CD4-positive, alpha-beta T cell treated with Interleukin-12 subunit alpha and Interleukin-12 subunit beta, for 1 hour (primary cell): ENCODE data around the gene LRRC15.

Source experiments
- DNase-seq: peaks from one replicate; pipeline ENCODE4 v3.0.0-alpha.2; 2020

Gene LRRC15

GRCh38 chr3:194369522-194370279 lies at the start of gene LRRC15:
TSS of gene LRRC15 (minus strand) at chr3:194369743. CDS start at chr3:194361043, 8,700 bp downstream.
- no peak for DNase-seq

- DNase-seq, result no peak
These were observed 49.1 kb upstream of the LRRC15 start for GRCh38 chr3:194418671-194419070.

DNA sequence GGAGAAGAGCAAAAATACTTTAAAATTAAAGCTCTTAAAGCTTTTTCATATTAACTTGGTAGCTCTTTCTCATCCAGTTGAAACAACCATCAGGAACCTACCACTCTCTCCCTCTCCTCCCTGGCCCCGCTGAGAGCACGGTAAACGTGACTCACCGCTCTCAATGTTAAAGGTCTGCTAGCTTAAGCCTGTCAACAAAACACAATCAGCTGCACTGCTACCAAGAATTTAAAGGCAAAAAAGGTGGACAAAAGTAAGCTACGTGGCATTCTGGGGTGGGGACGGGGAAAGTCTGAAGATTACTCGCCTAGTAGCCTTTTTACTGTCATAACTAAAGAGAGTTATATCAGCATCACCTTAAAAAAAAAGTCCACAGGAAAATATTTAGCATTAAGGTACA lies 37.9 kb upstream of the LRRC15 start:
- no peak for DNase-seq

DNA sequence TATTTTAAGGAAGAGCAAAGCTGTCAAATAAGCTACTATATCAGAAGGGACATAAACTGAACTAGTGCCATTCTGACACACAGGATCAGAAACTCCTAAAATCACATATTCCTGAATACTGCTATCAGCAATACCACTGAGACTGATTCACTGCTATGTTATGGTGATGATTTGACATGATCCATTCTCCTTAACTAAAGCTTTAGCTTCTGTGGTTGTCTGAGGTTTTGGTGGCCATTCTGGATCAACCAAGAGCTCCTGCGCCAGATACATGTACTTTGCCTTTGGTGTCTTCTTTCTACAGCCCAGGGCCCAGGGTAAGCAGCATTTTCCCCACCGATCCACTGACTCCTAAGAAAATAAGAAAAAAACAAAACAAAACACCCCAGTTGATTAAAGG lies 36.2 kb upstream of the LRRC15 start:
- DNase-seq, result no peak

- peak; percentile 63 for DNase-seq
These were observed 35.0 kb upstream of the LRRC15 start for GRCh38 chr3:194404365-194405140.

DNA sequence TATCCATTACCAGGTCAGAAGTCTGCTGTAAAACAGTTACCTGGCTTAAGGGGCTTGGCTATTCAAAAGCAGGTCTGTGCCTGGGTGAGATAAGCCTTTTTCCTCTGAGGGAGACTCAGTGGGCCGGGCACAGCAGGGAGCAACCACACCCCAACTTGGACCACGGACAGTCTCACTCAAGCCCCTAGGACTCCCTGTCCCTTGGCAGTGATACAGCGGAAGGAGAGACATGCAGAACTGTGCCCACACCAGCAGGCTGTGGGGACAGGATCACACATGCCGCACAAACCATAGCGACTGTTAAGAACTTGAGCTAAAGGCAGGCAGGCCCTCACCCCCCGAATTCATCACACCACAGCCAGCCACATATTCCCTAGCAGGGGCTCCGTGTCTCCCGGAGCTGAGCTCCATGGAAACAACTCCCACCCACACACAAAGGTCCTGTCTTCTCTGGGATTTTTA lies 32.4 kb upstream of the LRRC15 start:
- no peak for DNase-seq

DNA sequence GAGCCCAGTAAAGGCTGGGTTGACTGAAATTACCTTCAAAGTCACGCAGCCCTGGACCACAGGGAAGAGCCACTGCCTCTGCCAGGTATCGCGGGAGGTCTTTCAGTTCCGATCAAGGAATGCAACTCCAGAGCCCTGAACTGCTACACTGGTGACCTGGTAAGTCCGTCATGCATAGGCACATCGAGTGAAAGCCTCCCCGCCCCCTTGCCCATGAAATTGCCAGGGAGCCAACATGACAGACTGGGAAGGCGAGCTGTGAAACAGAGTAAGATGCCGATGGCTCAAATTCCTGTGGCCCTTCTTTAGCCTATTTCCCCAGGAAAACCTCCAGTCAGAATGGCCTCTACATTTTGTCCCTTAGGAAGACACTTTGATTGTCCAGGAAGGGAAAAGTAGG lies 31.8 kb upstream of the LRRC15 start:
- DNase-seq, result no peak

- DNase-seq, result no peak
These were observed 30.4 kb upstream of the LRRC15 start for GRCh38 chr3:194399874-194400411.

DNA sequence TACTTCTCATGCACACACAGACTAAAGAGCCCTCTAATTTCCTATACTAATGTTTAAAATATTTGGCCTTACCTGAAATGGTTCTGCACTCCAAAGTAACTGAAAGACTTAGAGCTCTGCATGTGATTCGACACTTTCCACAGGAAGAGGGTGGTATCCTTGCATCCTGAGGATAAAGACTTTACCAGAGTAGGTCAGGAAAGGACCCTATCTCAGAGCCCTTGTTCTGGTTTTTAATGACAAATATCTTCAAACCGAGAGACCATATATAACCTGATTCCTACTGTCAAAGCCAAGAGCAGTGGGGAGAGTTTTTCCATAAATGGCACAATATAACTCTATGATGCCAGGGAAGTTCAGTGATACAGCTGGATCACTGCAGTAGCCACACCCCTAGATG lies 29.6 kb upstream of the LRRC15 start, which contains the start of gene GP5:
TSS of gene GP5 (minus strand) at position 101 of the 400 bp plus-strand sequence. CDS start 984 bp downstream, outside the sequence.
- DNase-seq, result no peak

- peak; percentile 32 for DNase-seq
These were observed 28.3 kb upstream of the LRRC15 start for GRCh38 chr3:194397757-194398312.

DNA sequence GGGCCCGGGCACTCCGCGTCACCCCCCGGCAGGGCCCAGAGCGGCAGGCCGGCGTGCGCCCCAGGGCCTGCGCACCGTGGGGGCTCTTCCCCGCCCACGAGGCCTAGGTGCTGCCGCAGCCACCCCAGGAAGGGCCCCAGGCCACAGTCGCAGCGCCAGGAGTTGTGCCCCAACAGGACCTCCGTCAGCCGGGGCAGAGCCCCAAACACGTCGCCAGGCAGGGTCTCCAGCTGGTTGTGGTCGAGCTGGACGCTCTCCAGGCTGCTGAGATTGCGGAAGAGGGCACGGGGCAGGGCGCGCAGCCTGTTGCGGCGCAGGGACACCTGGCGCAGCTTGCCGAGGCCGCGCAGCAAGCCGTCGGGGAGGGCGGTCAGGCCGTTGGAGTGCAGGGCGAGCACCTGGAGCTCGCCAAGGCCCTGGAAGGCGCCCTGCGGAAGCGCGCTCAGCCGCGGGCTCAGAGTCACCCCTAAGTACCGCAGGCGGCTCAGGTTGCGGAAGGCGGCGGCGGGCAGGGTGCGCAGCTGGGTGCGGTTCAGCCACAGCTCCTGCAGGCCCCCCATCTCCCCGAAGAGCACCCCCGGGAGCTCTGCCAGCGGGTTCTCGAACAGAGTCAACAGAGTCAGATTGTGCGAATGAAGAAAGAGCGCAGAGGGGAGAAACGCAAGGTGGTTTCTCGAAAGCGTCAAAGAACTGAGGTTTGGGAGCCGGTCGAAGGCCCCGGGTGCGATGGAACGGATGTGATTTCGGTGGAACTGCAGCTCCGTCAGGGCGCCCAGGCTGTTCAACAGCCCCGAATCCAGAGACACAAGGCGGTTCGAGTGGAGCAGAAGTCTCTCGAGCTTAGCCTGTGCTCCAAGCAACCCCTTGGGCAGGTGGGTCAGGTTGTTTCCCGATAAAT lies 27.6 kb upstream of the LRRC15 start:
- peak; percentile 30 for DNase-seq

GRCh38 chr3:194396539-194396858 lies 27.0 kb upstream of the LRRC15 start:
- no peak for DNase-seq

DNA sequence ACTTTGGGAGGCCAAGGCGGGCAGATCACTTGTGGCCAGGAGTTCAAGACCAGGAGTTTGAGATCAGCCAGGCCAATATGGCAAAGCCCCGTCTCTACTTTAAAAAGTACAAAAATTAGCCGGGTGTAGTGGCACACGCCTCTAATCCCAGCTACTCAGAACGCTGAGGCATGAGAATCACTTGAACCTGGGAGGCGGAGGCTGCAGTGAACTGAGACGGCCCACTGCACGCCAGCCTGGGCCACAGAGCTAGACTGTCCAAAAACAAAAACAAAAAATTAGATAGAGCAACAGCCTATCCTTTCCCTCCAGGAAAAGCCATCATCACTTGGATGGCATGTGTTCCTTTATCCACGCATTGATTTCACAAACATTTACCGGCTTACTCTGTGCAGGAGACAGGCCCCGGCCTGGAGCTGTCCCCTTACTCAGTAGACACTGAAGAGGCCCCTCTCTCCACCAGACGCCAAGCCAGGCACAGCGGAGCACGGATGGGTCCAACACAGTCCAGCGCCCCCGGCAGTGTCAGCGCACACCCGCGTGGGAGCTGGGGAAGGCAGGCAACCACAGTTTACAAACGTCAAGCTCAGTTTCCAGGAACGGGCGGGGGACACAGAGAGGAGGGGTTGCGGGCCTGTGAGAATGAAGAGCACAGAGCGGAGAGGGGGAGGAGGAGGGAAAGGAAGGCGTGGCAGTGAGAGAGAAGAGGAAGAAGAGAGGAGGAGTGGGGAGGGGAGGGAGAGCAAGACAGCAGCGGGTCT lies 26.4 kb upstream of the LRRC15 start:
- DNase-seq, result peak; percentile 57

- no peak for DNase-seq
These were observed 25.7 kb upstream of the LRRC15 start for GRCh38 chr3:194395212-194395611.

- no peak for DNase-seq
These were observed 23.0 kb upstream of the LRRC15 start for GRCh38 chr3:194392576-194392975.

DNA sequence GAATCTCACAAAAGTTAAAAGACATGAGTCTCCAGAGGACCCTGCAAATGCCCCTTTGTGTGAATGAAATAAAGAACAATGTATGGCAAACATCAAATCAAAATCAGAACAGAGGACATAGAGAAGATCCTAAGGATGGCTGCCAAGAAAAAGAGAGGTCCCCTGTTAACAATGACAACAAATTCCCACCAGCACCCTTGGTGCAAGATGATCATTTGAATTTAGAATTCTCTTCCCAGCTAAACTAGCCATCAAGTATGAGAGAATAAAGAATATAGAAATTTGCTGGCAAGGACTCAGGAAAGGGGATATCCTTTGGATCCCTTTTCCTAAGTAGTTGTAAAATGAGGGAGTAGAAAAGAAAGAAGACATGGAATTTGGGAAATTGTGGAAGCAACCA lies 21.3 kb upstream of the LRRC15 start:
- no peak for DNase-seq

GRCh38 chr3:194389269-194389668 lies 19.7 kb upstream of the LRRC15 start:
- no peak for DNase-seq

DNA sequence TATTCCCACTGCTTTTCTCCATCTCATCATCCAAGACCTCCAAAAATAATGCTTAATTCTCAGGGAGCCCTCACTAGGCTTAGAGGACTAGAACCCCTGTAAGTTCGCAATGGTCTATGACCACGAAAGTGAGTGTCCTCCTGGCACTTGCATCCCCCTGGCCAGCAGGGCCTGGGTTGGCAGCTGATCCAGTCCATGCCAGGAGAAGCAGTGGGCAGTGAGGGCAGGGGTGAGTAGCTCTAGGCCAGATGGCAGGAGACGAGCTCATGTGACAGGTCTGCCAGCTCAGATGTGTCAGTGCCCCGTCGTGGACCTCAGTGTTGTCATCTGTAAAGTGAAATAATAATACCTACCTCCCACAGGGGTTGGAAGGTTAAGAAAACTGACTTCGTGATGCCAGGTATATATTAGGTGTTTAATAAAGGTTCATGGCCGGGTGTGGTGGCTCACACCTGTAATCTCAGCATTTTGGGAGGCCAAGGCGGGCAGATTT lies 18.4 kb upstream of the LRRC15 start:
- DNase-seq, result no peak

GRCh38 chr3:194387276-194387675 lies 17.7 kb upstream of the LRRC15 start:
- DNase-seq, result no peak

GRCh38 chr3:194386648-194387047 lies 17.1 kb upstream of the LRRC15 start:
- DNase-seq, result no peak

DNA sequence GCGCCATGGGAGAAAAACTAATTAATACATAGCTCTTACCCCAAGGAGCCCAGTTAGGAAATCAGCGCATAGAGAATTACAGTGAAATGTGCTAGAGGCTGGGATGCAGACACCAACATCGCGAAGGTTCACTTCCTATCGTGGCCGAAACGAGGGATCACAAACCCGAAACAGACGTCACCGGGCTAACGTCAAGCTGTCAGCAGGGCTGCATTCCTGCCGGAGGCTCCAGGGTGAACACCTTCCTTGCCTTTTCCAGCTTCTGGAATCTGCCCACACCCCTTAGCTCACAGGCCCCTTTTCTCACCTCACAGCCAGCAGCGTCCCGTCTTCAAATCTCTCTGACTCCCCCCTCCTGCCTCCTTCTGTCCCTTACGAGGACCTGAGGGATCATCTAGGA lies 16.5 kb upstream of the LRRC15 start:
- DNase-seq, result no peak

- no peak for DNase-seq
These were observed 15.0 kb upstream of the LRRC15 start for GRCh38 chr3:194384569-194385001.
